Right lobe of liver (tissue), 6 donors: ENCODE measurements around the gene ENGASE. TPM values are rescaled to one million over a fixed set of nuclear protein-coding genes. Genes with fewer than 3 reads are reported as not detected.

Source experiments
- ATAC-seq, 4 donors: fragments of 200-7000 bp; cut with Tn5 transposase; one replicate each; pipeline ENCODE4 v1.9.1; 2020; ENCODE audit warnings: mild to moderate bottlenecking in 4 of 4, moderate library complexity in 4 of 4
- DNase-seq, 3 donors: peaks; one replicate each; pipeline ENCODE4 v3.0.0-alpha.2; 2020
- H3K27ac ChIP-seq, 3 donors: fragments of 200-600 bp; one replicate each; pipeline ENCODE4 v1.8.0; 2022
- H3K27me3 ChIP-seq, 2 donors: fragments of 200-600 bp; one replicate each; pipeline ENCODE4 v1.8.0; 2022
- H3K36me3 ChIP-seq, 4 donors: fragments of 200-600 bp; sonication (generic) in 1 of 4; one replicate each; pipeline versions ENCODE4 v1.5.1 to v1.8.0; 2017 to 2022; ENCODE audit warnings: control low read depth in 1 of 4
- H3K4me1 ChIP-seq, 4 donors: fragments of 200-600 bp; sonication (generic) in 1 of 4; one replicate each; pipeline versions ENCODE4 v1.5.1 to v1.8.0; 2017 to 2022; ENCODE audit warnings: control low read depth in 1 of 4
- H3K4me3 ChIP-seq, 3 donors: fragments of 200-600 bp; one replicate each; pipeline ENCODE4 v1.8.0; 2022
- H3K9me3 ChIP-seq, 4 donors: fragments of 200-600 bp; sonication (generic) in 1 of 4; one replicate each; pipeline versions ENCODE4 v1.5.1 to v1.8.0; 2017 to 2022; ENCODE audit warnings: control low read depth in 1 of 4
- CTCF ChIP-seq, 4 donors: fragments of 200-600 bp in 3 of 4; fragments of 450-650 bp in 1 of 4; IDR thresholded peaks; one replicate each; pipeline versions ENCODE4 v1.5.1 to v1.8.0; 2016 to 2022; ENCODE audit warnings: antibody characterized with exemption in 4 of 4, mild to moderate bottlenecking in 2 of 4
- POLR2A ChIP-seq: fragments of 450-650 bp; IDR thresholded peaks from one replicate; pipeline ENCODE4 v1.6.1; 2017; ENCODE audit warnings: antibody characterized with exemption, mild to moderate bottlenecking
- WGBS: methylation state at CpG from one replicate; pipeline ENCODE4 v1.1.6; 2018; ENCODE audit warnings: low coverage, low lambda C conversion rate; ENCODE audit not compliant: insufficient coverage; ENCODE audit errors: missing lambda C conversion rate; 5-methylcytosine and 5-hydroxymethylcytosine counted together
- intact Hi-C, 2 donors: fragments of 100-400 bp; cut with DNase I; formaldehyde crosslinking; loops; one replicate each; pipeline versions ENCODE4 v1.11.2 to v1.14.1; 2022
- total RNA-seq, 6 experiments: library from RNA; depleted of rRNA in 2 of 6; stranded (reverse); fragments of >200 nt in 2 of 6; fragmentation: NEBNext Ultra II Directional in 3 of 6; extraction: Animal tissue kit (Norgen Biotek cat#: 25700) in 3 of 6; gene quantifications; one replicate each; pipeline versions ENCODE4 v1.1.0 to v1.2.4, GENCODE V29; 2016 to 2023
- donor health status: DM: no; HTN: yes; CAD: no.
- donor health status: DM: no; HTN: no; CAD: no.
- donor health status: DM: no; HTN: no; CAD: no.
- donor health status: DM: no; HTN: yes; CAD: no.
- donor health status: DM: no; HTN: yes; CAD: no.

ENGASE gene
- total RNA-seq, 6 experiments from 2014 or later: 7.4 to 63.7 (median 39.1) TPM

- ATAC-seq (no peak), DNase-seq (no peak)
- intact Hi-C loops: no loop called here
- Histone ChIP-seq H3K27ac (no peak overlapping the region), H3K36me3 (no peaks in the 10 kb centered on the region), H3K27me3 (no peaks in the 10 kb centered on the region), H3K9me3 (no peaks in the 10 kb centered on the region), H3K4me1 (no peaks in the 10 kb centered on the region), H3K4me3 (no peak overlapping the region)
- WGBS: 10% methylated on average over 2 of the region's 16 CpGs
- TF ChIP-seq POLR2A (no peak), CTCF (IDR thresholded peaks at IDR 0.05) (no peak)
Observed at GRCh38 chr17:79096477-79096876, 21.9 kb downstream of the ENGASE start.

DNA sequence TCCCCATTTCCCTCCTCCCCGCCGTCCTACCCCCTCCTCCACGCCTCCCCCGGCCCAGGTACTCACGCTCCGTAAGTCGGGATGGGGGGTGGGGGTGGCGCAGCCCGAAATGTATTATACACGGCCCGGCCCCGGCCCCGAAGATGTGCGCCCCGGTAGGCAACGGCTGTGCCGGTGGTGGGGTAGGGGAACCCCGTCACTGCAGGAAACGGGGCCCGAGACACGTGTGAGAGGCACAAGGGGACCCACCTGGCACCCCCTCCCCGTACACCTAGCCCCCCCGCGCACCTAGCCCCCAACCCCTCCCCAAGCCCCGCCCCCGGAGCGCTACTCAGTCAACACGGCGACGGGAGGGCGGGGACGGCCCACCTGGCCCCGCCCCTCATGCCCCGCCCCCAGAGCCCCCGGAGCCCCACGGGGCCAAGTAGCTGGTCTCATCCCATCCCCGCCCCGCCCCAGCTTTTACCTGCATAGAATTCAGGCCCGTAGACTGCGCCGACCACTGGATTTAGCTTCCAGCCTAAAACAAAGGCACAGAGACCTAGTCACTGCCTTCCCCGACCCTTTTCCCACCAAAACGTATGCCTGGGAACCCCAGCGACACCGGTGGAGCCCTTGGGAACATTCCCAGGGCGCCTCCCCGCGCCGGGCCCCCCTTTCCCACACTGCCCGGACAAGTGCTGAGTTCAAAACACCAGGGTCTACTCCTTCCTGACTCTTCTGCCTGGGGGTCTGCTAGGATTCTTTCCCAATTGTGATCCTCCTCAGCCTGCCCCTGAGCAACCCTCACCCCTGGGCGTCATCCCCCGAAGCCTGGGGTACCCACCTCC lies 22.8 kb downstream of the ENGASE start:
- WGBS: 15% methylated on average over 21 of the region's 52 CpGs
- no peaks in the 10 kb centered on the region for H3K4me1 ChIP-seq
- no peak for TF ChIP-seq POLR2A
- intact Hi-C loops: no loop called here
- H3K9me3 ChIP-seq: no peaks in the 10 kb centered on the region
- no peak overlapping the region for H3K27ac ChIP-seq
- H3K27me3 ChIP-seq: no peaks in the 10 kb centered on the region
- DNase-seq (no peak), ATAC-seq (no peak)
- no peaks in the 10 kb centered on the region for H3K36me3 ChIP-seq
- no peak overlapping the region for H3K4me3 ChIP-seq

GRCh38 chr17:79098282-79098867 lies 23.8 kb downstream of the ENGASE start:
- no peaks in the 10 kb centered on the region for H3K9me3 ChIP-seq
- H3K27me3 ChIP-seq: no peaks in the 10 kb centered on the region
- H3K36me3 ChIP-seq: no peaks in the 10 kb centered on the region
- no peak overlapping the region for H3K27ac ChIP-seq
- H3K4me3 ChIP-seq: no peak overlapping the region
- WGBS: 17% methylated on average over 7 of the region's 16 CpGs
- DNase-seq (no peak), ATAC-seq (no peak)
- intact Hi-C loops: no loop called here
- TF ChIP-seq CTCF (IDR thresholded peaks at IDR 0.05): no peak
- no peaks in the 10 kb centered on the region for H3K4me1 ChIP-seq

- Histone ChIP-seq H3K36me3 (no peaks in the 10 kb centered on the region), H3K4me3 (no peak overlapping the region), H3K27ac (no peak overlapping the region), H3K9me3 (no peaks in the 10 kb centered on the region), H3K27me3 (no peaks in the 10 kb centered on the region), H3K4me1 (no peaks in the 10 kb centered on the region)
- intact Hi-C loops: no loop called here
- DNase-seq: no peak
- TF ChIP-seq CTCF (IDR thresholded peaks at IDR 0.05) (no peak), POLR2A (no peak)
- WGBS: 60% methylated on average over 1 of the region's 18 CpGs
- ATAC-seq: no peak
Observed at GRCh38 chr17:79100405-79100804, 25.8 kb downstream of the ENGASE start.

GRCh38 chr17:79101111-79101673 lies 26.6 kb downstream of the ENGASE start:
- Histone ChIP-seq H3K9me3 (no peaks in the 10 kb centered on the region), H3K4me3 (no peak overlapping the region), H3K27ac (no peak overlapping the region), H3K36me3 (no peaks in the 10 kb centered on the region), H3K4me1 (no peaks in the 10 kb centered on the region), H3K27me3 (no peaks in the 10 kb centered on the region)
- no CpG with 5 or more reads among the region's 13 CpGs for WGBS
- intact Hi-C loops: no loop called here
- TF ChIP-seq CTCF (IDR thresholded peaks at IDR 0.05): no peak
- ATAC-seq (no peak), DNase-seq (no peak)
